Measurements from ENCODE around the gene DNAI2. TPM values are rescaled to one million over a fixed set of nuclear protein-coding genes. Genes with fewer than 3 reads are reported as not detected.

Gene DNAI2
- total RNA-seq, 1 donor from 2014 or later: not detected

DNA sequence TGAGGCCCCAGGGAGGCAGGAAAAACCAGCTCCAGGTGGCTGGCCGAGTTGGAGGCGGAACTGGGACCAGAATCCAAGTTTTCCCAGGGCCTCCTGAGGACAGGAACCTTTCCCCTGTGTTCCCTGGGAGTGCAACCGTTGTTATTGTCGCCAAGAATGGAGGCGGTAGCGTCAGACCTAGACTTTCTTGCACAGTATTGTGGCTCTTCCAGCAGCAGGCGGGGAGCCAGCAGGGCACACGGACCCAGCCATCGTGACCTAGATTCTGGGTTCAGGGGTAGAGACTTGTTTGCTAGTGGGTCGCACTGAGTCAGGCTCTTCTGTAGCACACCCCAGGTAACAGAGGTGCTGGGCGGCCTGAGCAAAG, 51.3 kb downstream of the DNAI2 start:
- Mint-ChIP-seq H3K9me3 (no peaks in the 10 kb centered on the region), H3K4me1 (peaks cover 9% of the 10 kb centered on the region), H3K36me3 (ENCODE audit: low read depth) (no peaks in the 10 kb centered on the region), H3K27ac (no peak overlapping the region), H3K4me3 (no peak overlapping the region), H3K27me3 (peaks cover 45% of the 10 kb centered on the region)
- TF ChIP-seq, protein P1, sequence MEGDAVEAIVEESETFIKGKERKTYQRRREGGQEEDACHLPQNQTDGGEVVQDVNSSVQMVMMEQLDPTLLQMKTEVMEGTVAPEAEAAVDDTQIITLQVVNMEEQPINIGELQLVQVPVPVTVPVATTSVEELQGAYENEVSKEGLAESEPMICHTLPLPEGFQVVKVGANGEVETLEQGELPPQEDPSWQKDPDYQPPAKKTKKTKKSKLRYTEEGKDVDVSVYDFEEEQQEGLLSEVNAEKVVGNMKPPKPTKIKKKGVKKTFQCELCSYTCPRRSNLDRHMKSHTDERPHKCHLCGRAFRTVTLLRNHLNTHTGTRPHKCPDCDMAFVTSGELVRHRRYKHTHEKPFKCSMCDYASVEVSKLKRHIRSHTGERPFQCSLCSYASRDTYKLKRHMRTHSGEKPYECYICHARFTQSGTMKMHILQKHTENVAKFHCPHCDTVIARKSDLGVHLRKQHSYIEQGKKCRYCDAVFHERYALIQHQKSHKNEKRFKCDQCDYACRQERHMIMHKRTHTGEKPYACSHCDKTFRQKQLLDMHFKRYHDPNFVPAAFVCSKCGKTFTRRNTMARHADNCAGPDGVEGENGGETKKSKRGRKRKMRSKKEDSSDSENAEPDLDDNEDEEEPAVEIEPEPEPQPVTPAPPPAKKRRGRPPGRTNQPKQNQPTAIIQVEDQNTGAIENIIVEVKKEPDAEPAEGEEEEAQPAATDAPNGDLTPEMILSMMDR (IDR thresholded peaks at IDR 0.05): no peak
- ChIA-PET CTCF (no interaction called here), POLR2A (no interaction called here)
- ATAC-seq (ENCODE audit: low read depth) (no peak), DNase-seq (no peak)
- intact Hi-C loops (cut with micrococcal nuclease): no loop called here

DNA sequence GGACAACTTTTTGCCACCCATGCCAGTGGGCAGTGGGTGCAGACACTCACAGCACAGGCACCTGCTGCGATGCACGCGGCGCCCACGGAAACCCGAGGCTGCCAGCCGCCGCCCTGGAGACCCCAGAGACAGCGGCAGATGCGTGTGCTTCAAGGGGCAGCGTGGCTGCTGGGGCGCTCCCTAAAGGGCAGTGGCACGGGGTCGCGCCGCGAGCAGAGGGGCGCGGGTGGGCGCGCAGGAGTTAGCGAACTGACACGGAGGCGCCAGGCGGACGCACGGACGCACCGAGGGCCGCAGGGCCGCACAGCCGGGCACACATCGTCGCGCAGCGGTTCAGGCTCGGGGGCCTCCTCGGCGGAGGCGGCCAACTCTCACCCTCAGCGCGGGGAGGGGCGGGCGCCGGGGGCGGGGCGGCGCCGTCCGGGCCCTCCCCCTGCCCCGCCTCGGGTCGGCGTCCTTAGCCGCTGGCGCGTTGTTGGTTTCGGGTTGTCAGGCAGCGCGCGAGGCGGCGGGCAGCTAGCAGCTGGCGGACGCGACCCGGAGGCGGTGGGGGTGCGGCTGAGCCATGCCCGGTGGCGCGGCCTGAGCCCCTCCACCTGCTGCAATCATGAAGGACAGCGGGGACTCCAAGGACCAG, 51.8 kb downstream of the DNAI2 start, which contains the start of gene KIF19:
Gene KIF19 (plus strand): TSS at position 484 of the 637 bp plus-strand sequence. CDS start 124 bp downstream, at position 608.
- intact Hi-C loops (cut with micrococcal nuclease): no loop called here
- DNase-seq (no peak), ATAC-seq (ENCODE audit: low read depth) (peak; percentile 66)
- Mint-ChIP-seq H3K9me3 (no peaks in the 10 kb centered on the region), H3K27me3 (peaks cover 47% of the 10 kb centered on the region), H3K36me3 (ENCODE audit: low read depth) (no peaks in the 10 kb centered on the region), H3K4me3 (no peak within 1 kb of the TSS), H3K4me1 (peaks cover 9% of the 10 kb centered on the region), H3K27ac (no peak within 1 kb of the TSS)
- POLR2A ChIA-PET: no interaction called here
- CTCF ChIA-PET: no interaction called here
- TF ChIP-seq, protein P1 (IDR thresholded peaks at IDR 0.05): no peak

DNA sequence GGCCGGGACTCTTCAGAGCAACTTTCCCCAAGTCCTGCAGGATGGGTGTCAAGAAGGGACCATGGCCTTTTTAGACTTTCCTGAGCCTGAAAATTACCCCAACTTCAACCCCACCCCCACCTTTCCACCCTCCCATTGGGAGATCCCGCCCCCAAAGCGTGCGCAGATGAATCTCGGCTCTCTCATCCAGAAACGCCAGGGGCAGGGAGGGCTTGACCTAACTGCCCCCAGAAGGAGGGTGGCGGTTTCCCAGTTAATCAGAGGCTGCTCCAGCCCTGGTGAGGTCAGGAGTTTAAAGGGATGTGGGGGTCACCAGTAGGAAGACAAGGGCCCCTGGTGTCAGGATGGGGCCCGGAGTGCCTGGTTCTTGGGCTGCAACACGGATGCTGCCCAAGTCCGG, 52.5 kb downstream of the DNAI2 start:
- Mint-ChIP-seq H3K4me1 (peaks cover 9% of the 10 kb centered on the region), H3K27me3 (peaks cover 48% of the 10 kb centered on the region), H3K4me3 (no peak overlapping the region), H3K9me3 (no peaks in the 10 kb centered on the region), H3K27ac (no peak overlapping the region), H3K36me3 (ENCODE audit: low read depth) (no peaks in the 10 kb centered on the region)
- CTCF ChIA-PET: no interaction called here
- TF ChIP-seq, protein P1 (IDR thresholded peaks at IDR 0.05): no peak
- intact Hi-C loops (cut with micrococcal nuclease): no loop called here
- no peak for DNase-seq
- no peak for ATAC-seq (ENCODE audit: low read depth)
- POLR2A ChIA-PET: no interaction called here

DNA sequence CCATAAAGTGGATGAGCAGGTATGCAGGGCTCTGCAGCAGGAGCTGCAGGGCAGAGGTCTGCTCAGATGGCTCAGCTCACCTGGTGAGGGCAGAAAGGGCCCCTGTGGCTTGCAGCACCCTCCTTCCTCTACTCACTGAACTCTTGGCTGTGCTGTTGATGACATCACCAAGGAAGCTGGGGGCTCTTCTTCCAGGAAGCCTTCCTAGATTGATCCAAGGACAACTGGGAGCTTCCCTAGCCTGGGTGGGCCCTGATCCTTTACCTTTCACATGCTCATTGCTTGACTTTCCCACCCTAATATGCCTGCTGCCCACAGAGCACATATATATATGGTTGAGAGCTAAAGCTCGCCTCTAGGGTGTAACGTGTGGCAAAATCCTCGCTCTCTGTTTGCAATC, 54.5 kb downstream of the DNAI2 start:
- Mint-ChIP-seq H3K4me1 (peaks cover 9% of the 10 kb centered on the region), H3K27me3 (peaks cover 39% of the 10 kb centered on the region), H3K27ac (no peak overlapping the region), H3K9me3 (no peaks in the 10 kb centered on the region), H3K4me3 (no peak overlapping the region), H3K36me3 (ENCODE audit: low read depth) (no peaks in the 10 kb centered on the region)
- intact Hi-C loops (cut with micrococcal nuclease): no loop called here
- POLR2A ChIA-PET: no interaction called here
- TF ChIP-seq, protein P1 (IDR thresholded peaks at IDR 0.05): no peak
- CTCF ChIA-PET: no interaction called here
- no peak for ATAC-seq (ENCODE audit: low read depth)
- DNase-seq: no peak

DNA sequence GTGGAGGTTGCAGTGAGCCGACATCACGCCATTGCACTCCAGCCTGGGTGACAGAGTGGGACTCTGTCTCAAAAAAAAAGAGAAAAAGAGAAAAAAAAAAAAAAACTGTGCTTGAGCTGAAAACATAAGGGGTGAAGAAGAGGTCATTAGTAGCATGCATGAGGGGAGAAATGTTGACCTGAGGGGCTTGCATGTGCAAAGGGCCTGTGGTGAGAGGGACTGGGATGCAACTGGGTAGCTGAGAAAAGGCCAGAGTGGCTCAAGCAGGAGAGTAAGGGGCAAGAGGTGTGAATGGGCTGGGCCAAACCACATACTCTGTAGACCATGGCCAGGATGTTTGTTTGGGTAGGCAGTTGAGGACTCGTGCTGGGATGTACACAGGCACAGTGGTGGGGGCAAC, 55.3 kb downstream of the DNAI2 start:
- Mint-ChIP-seq H3K9me3 (no peaks in the 10 kb centered on the region), H3K4me1 (peaks cover 9% of the 10 kb centered on the region), H3K27ac (no peak overlapping the region), H3K36me3 (ENCODE audit: low read depth) (no peaks in the 10 kb centered on the region), H3K4me3 (no peak overlapping the region), H3K27me3 (peaks cover 39% of the 10 kb centered on the region)
- ATAC-seq (ENCODE audit: low read depth) (no peak), DNase-seq (no peak)
- intact Hi-C loops (cut with micrococcal nuclease): no loop called here
- POLR2A ChIA-PET: no interaction called here
- TF ChIP-seq, protein P1 (IDR thresholded peaks at IDR 0.05): no peak
- CTCF ChIA-PET: no interaction called here
